ENCODE data around the gene WBP1.
"Not testable (repeated sequence)": the region's sequence is repeated elsewhere in the genome, so short reads cannot be mapped to it uniquely, and the experiment has no call there.

GRCh38 chr2:74470742-74471141 lies 12.5 kb downstream of the WBP1 start:
- TF ChIP-seq CTCF (conservative IDR thresholded peaks at IDR 0.05; ENCODE audit: low read depth, low read length); EZH2 (IDR thresholded peaks at IDR 0.05; ENCODE audit: borderline replicate concordance, low read depth, low read length, poor library complexity, severe bottlenecking): not testable (repeated sequence)

Data from A673 (cell line).